NCI-H774 (cell line): Measurements from ENCODE around the gene CHADL.
"Not testable (repeated sequence)": the region's sequence is repeated elsewhere in the genome, so short reads cannot be mapped to it uniquely, and the experiment has no call there.

Source experiments
- DNase-seq: peaks from one replicate; lab custom pipeline; 2025; lab: John Stamatoyannopoulos, UW

The CHADL gene

DNA sequence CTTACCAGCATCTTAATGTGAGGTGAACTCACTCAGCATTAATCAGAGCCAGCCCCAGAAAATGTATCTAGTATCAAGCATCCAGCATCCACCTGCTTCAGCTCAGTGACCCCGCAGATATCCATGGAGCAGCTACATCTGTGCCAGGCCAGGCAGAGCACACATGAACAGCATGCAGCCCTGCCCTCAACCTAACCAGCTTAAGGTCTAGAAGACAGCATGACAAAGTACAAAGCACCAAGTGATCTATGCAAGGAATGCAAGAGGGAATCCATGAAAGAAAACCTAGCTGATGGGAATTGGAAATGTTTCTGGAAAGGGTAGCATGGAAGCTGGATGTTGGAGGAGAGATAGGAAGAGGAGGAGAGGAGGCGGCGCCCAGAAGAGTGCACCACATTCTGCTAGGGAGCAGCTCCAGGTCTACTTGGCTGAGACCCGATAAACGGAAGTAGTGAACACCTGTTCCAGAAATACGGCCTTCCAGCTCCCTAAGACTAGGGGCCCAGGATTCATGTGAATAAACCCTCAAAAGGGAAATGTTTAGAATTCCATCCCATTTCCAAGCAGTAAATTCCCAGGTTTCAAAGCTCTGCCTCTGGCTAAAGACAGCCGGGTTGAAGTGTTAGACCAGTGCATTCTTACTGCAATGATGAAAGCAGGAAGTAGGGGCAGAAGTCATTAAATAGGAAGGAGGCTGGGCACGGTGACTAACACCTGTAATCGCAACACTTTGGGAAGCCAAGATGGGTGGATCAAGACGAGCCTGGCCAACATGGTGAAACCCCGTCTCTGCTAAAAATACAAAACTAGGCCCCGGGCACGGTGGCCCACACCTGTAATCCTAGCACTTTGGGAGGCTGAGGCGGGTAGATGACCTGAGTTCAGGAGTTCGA is 59.1 kb downstream of the CHADL start:
- DNase-seq: no peak

DNA sequence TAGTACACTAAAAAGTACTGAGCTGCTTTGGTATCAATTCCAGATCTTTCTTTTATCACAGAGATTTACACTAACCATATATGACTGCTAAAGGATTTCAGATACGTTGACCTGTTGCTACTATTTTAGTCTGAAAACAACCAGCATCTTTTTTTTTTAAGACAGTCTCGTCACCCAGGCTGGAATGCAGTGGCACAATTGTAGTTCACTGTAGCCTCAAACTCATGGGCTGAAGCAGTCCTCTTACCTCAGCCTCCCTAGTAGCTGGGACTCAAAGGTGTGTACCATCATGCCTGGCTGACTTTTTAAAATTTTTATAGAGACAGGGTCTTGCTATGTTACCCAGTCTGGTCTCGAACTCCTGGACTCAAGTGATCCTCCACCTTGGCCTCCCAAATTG is 59.8 kb downstream of the CHADL start:
- no peak for DNase-seq

DNA sequence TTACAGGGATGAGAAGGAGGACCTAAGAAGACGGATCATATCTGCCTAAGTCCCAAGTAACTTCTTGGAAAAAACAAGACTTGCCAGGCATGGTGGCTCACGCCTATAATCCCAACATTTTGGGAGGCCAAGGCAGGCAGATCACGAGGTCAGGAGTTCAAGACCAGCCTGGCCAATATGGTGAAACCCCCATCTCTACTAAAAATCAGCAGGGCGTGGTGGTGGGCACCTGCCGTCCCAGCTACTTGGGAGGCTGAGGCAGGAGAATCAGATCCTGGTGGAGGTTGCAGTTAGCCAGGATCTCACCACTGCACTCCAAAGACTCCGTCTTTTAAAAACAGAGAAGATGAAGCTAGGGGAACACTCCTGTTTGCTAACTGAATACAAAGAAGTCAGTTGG is 60.4 kb downstream of the CHADL start:
- DNase-seq: not testable (repeated sequence)
